ENCODE measurements around the gene NAALADL1.
"Not testable (repeated sequence)": the region's sequence is repeated elsewhere in the genome, so short reads cannot be mapped to it uniquely, and the experiment has no call there.

Gene NAALADL1

DNA sequence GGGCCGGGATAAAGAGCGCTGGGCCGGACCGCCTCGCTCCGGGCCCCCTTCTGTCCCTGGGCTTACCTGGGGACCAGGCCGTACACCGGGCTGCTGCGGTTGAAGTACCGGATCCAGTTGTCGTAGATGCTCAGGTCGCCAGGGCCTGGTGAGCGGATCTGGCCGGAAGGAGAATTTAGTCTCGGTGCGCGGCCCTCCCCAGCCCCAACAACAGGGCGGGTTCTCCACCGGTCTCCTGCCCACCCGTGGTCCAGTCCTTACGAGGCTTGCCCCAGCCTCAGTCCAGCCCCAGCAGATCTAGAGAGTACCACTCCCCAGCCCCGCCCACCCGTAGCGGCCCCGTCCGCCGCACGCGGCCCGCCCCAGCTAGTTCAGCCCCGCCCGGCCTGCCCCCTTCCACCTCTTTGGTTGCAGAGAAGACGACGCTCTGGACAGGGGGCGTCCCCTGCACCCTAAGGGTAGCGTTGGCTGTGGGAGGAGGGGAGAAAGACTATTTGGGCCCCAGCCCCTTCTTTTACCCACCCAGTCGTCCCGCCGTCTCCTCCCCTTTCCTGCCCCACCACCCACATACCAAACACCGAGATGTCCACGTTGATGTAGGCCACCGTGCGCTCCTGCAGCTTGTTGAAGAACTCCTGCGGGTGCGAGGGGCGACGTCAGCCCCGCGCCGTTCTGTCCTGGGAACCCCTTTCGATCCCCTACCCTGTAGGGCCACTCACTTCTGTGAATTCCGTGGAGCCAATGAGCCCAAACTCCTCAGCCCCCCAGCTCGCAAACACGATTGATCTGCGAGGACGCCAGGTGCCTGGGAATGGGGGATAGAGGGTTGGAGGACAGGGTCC, 10.6 kb downstream of the NAALADL1 start:
- no peak for DNase-seq (ENCODE audit: low read depth)

GRCh38 chr11:65045728-65046127, 12.6 kb downstream of the NAALADL1 start:
- no peak for DNase-seq (ENCODE audit: low read depth)

DNA sequence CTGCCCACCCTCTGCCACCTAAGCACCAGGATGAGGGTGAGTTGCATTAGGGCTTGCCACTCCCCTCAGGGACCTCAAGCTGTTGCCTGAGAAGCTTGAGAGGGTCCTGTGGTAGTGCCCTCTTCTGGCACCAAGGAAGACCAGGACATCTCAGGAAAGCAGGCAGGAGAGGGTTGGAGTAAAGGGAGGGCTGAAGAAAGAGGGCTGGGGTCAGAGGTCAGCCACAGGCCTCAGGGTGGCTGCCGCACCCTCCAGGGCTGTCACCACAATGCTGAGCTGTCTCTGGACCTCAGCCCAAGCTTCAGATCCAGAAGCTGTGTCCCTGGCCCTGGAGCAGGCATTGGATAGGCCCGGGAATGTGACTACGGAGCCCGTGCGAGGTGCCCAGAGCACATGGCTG, 13.3 kb downstream of the NAALADL1 start:
- DNase-seq (ENCODE audit: low read depth), result no peak

- no peak for DNase-seq (ENCODE audit: low read depth)
Measured at GRCh38 chr11:65043881-65044501, 14.4 kb downstream of the NAALADL1 start.

- no peak for DNase-seq (ENCODE audit: low read depth)
Measured at GRCh38 chr11:65042891-65043290, 15.5 kb downstream of the NAALADL1 start.

DNA sequence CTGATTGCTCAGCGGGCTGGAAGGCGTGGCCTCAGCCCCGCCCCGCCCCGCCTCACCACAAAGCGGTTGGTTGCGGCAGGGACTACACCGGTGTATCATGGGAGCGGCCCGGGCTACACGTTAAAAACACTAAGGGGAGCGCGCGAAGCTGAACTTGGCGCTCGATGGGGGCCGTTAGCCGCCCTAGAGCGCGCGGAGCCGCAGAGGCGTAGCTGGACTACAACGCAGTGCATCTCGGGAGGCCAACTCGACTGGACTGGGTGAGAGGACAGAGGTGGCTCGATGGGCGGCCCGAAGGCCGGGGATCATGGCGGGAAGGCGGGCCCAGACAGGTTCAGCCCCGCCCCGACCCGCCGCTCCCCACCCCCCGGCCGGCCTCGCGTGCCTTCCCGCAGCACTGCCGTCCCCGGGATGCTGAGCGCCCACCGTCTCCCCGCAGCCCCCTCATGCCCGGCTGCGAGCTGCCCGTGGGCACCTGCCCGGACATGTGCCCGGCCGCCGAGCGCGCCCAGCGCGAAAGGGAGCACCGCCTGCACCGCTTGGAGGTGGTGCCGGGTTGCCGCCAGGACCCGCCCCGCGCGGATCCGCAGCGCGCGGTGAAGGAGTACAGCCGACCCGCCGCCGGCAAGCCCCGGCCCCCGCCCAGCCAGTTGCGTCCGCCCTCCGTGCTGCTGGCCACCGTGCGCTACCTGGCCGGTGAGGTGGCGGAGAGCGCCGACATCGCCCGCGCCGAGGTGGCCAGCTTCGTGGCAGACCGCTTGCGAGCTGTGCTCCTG, 17.3 kb downstream of the NAALADL1 start, which contains the start of gene SAC3D1:
Gene SAC3D1, plus strand, starts transcription at position 364 of the 776 bp plus-strand sequence. Its CDS starts 83 bp downstream, at position 447.
- DNase-seq (ENCODE audit: low read depth), result peak; percentile 89

- no peak for DNase-seq (ENCODE audit: low read depth)
Measured at GRCh38 chr11:65040520-65040846, 17.9 kb downstream of the NAALADL1 start.

DNA sequence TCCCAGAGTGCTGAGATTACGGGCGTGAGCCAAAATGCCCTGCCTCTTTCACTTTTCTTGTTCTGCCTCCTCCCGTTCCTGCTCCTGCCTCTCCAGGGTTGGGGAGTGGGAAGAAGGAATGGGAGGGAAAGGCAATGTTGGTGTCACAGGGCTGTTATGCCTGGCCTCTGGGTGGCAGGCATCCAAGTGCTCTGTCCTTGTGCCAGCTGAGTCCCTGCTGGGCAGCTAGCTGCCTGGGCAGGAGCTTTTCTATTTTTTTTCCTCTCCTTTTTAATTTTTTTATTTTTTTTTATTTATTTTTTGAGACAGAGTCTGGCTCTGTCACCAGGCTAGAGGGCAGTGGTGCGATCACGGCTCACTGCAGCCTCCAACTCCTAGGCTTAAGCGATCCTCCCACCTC, 21.4 kb downstream of the NAALADL1 start:
- no peak for DNase-seq (ENCODE audit: low read depth)

DNA sequence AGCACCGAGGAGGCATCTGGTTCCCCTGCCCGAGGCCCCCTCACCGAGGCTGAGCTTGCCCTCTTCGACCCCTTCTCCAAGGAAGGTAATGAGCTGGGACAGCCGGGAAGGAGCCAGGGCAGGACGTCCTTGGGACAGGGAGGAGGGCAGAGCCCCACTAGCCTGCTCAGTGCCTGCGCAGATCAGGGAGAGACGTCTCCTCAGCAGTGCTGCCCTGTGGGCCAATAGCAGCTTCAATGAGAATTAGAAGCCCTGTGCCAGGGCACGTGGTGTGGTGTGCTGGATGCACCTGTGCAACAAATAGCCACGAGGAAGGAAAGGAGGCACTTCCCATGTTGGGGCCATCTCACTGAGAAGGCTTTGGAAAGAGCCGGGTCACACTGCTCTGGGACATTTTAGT, 22.8 kb downstream of the NAALADL1 start:
- no peak for DNase-seq (ENCODE audit: low read depth)

- no peak for DNase-seq (ENCODE audit: low read depth)
Measured at GRCh38 chr11:65034423-65034822, 23.9 kb downstream of the NAALADL1 start.

DNA sequence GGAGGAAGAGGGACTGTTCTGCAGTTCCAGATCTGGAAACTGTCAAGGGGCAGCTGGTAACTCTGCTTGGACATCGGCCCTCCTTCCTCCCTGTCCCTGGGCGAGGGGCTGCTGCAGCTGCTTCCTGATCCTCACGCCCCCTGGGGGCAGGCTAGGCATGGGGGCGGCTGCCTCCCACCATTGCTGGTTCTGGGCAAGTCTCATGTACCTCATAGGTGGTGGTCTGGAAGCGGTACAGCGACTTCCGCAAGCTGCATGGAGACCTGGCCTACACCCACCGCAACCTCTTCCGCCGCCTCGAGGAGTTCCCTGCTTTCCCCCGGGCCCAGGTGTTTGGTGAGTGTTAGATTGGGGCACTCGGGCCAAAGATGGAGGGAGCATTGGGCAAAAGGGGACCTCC, 26.1 kb downstream of the NAALADL1 start:
- no peak for DNase-seq (ENCODE audit: low read depth)

DNA sequence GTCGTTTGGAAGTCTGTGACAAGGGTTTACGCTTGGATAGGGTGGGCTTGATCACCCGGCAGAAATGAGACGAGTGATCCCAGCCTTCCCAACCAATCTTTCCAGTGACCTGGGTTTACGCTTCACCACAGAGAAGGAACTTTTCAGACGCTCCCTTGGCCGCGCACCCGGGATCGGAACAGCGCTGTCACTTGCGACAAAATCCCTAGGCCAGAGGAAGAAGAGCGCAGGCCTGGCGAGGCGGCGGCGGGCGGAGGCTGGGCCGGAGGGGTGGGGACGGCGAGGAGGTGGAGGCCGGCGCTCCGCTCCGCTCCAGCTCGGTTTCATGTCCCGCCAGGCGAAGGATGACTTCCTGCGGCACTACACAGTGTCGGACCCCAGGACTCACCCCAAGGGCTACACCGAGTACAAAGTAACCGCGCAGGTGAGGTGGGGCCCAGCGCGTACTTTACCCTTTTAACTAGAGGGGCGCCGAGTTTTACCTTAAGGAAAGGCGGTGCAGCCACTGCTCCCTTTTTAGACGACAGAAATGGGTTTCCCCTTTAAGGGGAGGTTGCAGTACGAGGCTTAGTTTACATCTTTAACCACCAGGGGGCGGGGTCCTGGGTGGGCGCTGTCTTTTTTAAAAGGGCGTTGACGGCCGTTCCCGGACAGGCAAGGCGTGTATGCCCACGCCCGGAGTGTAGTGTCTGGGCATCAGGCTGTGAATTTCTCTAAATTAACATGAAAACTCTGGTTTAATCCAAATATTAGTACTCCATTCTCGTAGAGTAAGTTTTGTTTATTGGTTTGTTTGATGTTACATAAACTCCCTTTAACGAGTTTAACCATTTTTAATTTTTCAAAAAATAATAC, 30.9 kb downstream of the NAALADL1 start, which contains the start of gene SNX15:
Gene SNX15, plus strand, starts transcription at position 227 of the 855 bp plus-strand sequence. Its CDS starts 99 bp downstream, at position 326.
- peak; percentile 85 for DNase-seq (ENCODE audit: low read depth)

- DNase-seq (ENCODE audit: low read depth), result no peak
Measured at GRCh38 chr11:65026810-65027209, 31.5 kb downstream of the NAALADL1 start.

DNA sequence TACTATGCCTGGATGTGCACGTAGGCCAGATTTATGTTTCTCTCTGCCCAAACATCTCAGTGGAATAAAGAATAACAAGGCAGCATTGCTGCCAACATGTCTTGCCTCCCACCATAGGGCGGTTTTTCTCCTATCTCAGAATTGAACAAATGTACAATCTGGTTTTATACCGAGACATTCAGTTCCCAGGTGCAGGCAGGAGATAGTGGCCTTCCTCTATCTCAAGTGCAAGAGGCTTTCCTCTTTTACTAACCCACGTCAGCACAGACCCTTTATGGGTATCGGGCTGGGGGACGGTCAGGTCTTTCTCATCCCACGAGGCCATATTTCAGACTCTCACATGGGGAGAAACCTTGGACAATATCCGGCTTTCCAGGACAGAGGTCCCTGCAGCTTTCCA, 34.9 kb downstream of the NAALADL1 start:
- not testable (repeated sequence) for DNase-seq (ENCODE audit: low read depth)

DNA sequence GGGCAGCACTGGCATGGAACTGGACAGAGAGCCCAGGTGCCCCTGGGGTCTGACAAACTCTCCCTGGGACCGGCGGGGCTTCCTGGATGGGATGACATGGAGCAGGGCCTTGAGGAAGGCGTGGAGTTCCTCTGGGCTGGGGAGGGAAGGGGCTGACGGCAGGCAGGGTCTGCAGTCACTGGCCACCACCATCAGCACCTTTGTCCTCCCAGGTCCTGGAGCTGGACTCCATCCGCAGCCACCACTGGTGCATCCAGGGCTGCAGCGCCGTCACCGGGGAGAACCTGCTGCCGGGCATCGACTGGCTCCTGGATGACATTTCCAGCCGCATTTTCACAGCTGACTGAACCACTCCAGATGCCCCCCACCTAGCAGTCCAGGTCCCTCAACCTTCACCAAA, 36.8 kb downstream of the NAALADL1 start:
- no peak for DNase-seq (ENCODE audit: low read depth)

GRCh38 chr11:65021003-65021402, 37.4 kb downstream of the NAALADL1 start:
- no peak for DNase-seq (ENCODE audit: low read depth)

- DNase-seq (ENCODE audit: low read depth), result no peak
Measured at GRCh38 chr11:65019824-65020223, 38.5 kb downstream of the NAALADL1 start.

GRCh38 chr11:65017937-65018336, 40.4 kb downstream of the NAALADL1 start:
- DNase-seq (ENCODE audit: low read depth), result no peak

DNA sequence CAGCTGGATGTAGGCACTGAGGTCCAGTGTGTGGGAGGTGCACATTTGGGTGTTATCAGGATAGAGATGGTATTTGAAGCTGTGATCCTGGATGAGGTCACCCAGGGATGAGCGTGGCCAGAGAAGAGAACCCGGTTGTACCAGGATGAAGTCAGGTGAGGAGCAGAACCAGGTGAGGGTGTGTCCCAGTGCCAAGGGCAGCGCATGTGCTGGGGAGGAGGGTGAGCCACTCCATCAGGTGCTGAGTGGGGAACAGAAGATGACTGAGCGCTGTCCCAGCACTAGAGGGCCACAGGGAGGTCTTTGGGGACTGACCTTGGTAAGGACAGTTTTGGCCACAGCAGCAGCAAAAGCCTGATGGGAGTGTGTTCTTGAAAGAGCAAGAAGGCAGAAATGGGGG, 41.6 kb downstream of the NAALADL1 start:
- DNase-seq (ENCODE audit: low read depth), result no peak

- DNase-seq (ENCODE audit: low read depth), result no peak
Measured at GRCh38 chr11:65014726-65015227, 43.6 kb downstream of the NAALADL1 start.

DNA sequence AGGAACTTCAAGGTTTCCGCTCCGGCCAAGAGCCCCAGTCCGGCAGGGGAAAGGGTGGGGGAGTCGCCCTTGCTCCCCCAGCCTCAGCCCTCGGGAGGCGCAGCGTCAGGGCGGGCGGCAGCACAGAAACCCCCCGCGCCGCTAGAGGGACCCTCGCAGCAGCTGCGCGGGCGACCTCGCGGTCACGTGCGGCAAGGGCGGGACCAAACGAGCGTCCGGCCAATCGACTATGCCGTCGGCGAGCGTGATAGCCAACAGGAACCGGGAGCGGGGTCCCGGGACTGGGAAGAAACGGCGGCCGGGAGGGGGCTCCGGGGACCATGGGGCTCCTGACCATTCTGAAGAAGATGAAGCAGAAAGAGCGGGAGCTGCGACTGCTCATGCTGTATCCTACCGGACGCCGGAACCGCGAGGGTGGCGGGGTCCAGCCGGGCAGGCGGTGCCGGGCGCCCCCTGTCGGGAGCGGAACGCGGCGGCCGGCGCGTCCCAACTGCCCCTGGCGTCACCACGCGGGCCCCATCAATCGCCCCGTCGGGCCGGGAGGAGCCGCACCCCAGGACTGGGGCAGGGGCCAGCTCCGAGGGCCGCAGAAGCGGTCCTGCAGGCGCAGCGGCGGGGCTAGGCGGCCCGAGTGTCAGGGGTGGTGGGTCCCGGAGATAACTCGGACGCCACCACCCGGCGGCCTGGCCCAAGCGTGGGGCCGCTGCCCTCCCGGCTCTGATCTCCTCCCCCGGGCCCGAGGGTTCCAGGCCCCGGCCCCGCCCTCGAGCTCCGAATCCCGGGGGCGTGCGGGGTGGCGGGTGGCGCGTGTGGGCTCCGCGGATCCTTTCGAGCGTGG, 44.2 kb downstream of the NAALADL1 start, which contains the start of gene ARL2:
Gene ARL2, plus strand, starts transcription at position 273 of the 838 bp plus-strand sequence. Its CDS starts 48 bp downstream, at position 321.
- DNase-seq (ENCODE audit: low read depth), result peak; percentile 84
